Activated T-helper 17 cell treated with anti-CD3 and anti-CD28 coated beads, Interleukin-2, amount 50 U/mL, for 72 hours (primary cell): ENCODE results near the gene GATD1. TPM values are rescaled to one million over a fixed set of nuclear protein-coding genes. Genes with fewer than 3 reads are reported as not detected.
"Not testable (repeated sequence)": the region's sequence is repeated elsewhere in the genome, so short reads cannot be mapped to it uniquely, and the experiment has no call there.

Experiments used
- ATAC-seq: fragments of 150-1000 bp; cut with Tn5 transposase; replicated peaks from 2 replicates; pipeline ENCODE4 v1.10.0; 2021; ENCODE audit warnings: mild to moderate bottlenecking, moderate library complexity
- H3K27ac Mint-ChIP-seq: one replicate; pipeline ENCODE4 v1.8.0; 2022; ENCODE audit warnings: mixed read lengths
- H3K27me3 Mint-ChIP-seq: one replicate; pipeline ENCODE4 v1.8.0; 2022; ENCODE audit warnings: mixed read lengths
- H3K36me3 Mint-ChIP-seq: one replicate; pipeline ENCODE4 v1.8.0; 2022; ENCODE audit warnings: low read depth, mild to moderate bottlenecking, mixed read lengths
- H3K4me1 Mint-ChIP-seq: one replicate; pipeline ENCODE4 v1.8.0; 2022; ENCODE audit warnings: mixed read lengths
- H3K4me3 Mint-ChIP-seq: one replicate; pipeline ENCODE4 v1.8.0; 2022; ENCODE audit warnings: mild to moderate bottlenecking, mixed read lengths
- H3K9me3 Mint-ChIP-seq: one replicate; pipeline ENCODE4 v1.8.0; 2022; ENCODE audit warnings: mixed read lengths
- total RNA-seq, 2 donors: library from RNA; stranded (reverse); gene quantifications; one replicate each; pipeline ENCODE4 v1.2.3, GENCODE V29; 2022

The GATD1 gene
- total RNA-seq, 2 donors from 2014 or later, result 42.3 to 60.9 TPM

DNA sequence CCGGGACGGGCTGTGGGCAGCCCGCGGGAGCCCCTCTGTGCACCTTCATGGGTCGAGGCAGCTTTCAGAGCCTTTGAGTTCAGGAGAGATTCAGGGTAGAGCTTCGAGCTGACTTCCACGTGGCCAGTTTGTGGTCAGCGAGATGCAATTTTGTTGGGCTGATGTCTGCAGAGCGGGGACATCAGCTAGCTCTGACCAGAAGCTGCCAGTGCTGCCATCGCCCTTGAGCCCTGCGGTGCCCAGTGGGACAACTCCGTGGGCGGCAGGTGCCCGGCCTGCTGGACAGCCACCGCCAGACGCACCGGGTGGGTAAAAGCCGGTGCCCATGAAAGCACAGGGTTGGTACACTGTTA lies 29.3 kb downstream of the GATD1 start:
- Mint-ChIP-seq H3K4me3 (peak overlapping the region; percentile 85), H3K36me3 (no peaks in the 10 kb centered on the region), H3K27me3 (no peaks in the 10 kb centered on the region), H3K9me3 (no peaks in the 10 kb centered on the region), H3K27ac (peak overlapping the region; percentile 78), H3K4me1 (no peaks in the 10 kb centered on the region)
- ATAC-seq, result no peak

DNA sequence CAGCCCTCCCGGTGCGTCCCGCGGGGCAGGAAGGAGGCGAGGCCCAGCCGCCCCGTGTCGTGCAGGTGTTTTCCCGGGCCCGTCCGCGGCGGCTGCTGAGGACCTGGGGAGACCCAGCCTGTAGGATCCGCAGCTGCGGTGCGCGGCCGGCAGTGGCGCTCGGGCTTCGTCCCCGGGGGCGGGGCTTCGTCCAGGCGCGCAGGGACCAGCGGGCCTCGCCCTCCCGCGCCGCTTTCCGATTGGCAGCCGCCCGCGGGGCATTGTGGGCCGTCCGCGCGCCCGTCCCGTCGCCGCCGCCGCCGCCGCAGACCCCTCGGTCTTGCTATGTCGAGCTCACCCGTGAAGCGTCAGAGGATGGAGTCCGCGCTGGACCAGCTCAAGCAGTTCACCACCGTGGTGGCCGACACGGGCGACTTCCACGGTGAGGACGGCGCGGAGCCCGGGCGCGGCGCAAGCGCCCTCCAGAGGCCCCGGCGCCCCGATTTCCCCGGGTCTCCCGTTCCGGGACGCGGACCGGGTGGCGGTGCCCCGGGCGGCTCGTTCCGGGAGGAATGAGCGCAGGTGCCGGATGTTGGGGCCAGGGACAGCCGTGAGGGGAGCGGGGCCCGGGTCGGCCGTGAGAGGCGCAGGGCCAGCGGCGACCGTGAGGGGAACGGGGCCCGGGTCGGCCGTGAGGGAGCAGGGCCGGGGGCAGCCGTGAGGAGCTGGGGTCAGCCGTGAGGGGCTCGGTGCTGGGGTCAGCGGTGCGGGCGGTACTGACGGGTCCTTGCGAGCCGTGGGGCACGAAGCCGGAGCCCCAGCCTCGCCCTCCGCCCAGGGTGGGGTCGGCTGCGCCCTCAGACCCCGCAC lies 29.9 kb downstream of the GATD1 start, which contains the start of gene TALDO1:
TALDO1 (plus strand) TSS at position 307 of the 849 bp plus-strand sequence; CDS start at position 325, 18 bp downstream.
- Mint-ChIP-seq H3K27me3 (no peaks in the 10 kb centered on the region), H3K4me3 (peak within 1 kb of the TSS; percentile 86), H3K27ac (peak within 1 kb of the TSS; percentile 78), H3K9me3 (no peaks in the 10 kb centered on the region), H3K36me3 (no peaks in the 10 kb centered on the region), H3K4me1 (no peaks in the 10 kb centered on the region)
- peak; percentile 96 for ATAC-seq

DNA sequence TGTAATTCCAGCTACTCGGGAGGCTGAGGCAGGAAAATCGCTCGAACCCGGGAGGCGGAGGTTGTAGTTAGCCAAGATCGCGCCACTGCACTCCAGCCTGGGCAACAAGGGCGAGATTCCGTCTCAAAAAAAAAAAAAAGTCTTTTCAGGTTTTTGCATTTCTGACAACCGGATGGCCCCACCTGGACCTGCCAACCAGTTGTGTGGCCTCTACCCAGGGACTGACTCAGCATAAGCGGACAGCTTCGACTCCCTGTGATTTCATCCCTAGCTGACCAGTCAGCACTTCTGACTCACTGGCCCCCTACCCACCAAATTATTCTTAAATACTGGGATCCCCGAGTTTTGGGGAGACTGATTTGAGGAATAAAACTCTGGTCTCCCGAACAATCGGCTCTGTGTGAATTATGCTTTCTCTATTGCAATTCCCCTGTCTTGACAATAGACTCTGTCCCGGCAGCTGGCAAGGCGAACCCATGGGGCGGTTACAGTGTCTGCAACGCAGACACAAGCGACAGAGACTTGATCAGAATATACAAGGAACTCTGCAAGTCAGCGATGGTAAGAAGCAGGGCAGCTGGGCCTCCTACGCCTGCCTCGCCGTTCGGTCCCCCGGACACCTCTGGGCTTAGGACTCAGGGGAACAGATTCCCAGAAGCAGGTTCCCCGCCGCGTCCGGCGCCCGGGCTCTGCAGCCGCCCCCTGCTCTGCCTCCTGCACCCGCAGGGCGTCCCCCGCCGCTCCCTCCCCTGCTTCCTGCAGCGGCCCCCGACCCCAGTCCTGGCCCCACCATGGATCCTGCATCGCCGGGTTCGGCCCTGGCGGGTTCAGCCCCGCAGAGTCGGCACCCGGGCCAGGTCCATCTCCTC lies 30.8 kb downstream of the GATD1 start:
- no peaks in the 10 kb centered on the region for H3K36me3 Mint-ChIP-seq
- H3K9me3 Mint-ChIP-seq, result no peaks in the 10 kb centered on the region
- H3K27me3 Mint-ChIP-seq, result no peaks in the 10 kb centered on the region
- H3K4me1 Mint-ChIP-seq, result no peaks in the 10 kb centered on the region
- ATAC-seq, result peak; percentile 47
- H3K27ac Mint-ChIP-seq, result peak overlapping the region; percentile 74
- H3K4me3 Mint-ChIP-seq, result peak overlapping the region; percentile 86

DNA sequence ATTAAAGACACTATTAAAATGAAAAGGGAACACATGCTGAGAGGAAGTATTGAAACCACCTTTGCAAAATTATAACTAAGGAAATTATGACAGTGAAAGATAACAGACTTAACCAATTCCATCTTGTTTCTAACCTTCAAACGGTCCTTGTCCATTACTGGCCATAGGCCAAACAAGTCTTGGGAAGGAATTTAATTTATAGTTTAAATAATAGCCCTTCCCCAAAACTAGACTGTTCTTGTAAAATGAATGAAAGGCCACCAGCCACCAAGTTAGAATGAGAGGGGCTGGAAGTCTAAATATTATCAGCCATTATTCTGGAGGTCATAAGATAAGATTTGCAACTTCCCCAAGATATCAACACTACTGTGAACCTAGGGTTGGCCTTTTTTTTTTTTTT lies 31.9 kb downstream of the GATD1 start:
- Mint-ChIP-seq H3K9me3 (no peaks in the 10 kb centered on the region), H3K36me3 (no peaks in the 10 kb centered on the region), H3K27ac (no peak overlapping the region), H3K4me3 (no peak overlapping the region), H3K4me1 (no peaks in the 10 kb centered on the region), H3K27me3 (no peaks in the 10 kb centered on the region)
- no peak for ATAC-seq

DNA sequence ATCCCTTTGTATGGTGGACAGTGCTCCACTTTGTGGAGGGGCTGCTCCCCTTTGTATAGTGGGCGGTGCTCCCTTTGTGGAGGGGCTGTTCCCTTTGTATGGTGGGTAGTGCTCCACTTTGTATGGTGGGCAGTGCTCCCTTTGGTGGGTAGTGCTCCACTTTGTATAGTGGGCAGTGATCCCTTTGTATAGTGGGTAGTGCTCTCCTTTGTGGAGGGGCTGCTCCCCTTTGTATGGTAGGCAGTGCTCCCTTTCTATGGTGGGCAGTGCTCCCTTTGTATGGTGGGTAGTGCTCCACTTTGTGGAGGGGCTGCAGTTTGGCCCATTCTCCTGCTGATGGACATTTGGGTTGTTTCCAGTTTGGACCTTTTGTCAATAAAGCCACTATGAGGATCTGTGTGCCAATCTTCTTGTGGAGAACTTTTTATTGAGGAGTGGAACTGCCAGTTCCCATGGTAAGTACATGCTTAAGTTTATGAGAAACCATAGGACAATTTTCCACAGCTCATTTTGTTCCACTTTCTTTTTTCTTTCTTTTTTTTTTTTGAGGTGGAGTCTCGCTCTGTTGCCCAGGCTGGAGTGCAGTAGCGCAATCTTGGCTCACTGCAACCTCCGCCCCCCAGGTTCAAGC lies 34.6 kb downstream of the GATD1 start:
- no peak overlapping the region for H3K27ac Mint-ChIP-seq
- peaks cover 3% of the 10 kb centered on the region for H3K4me1 Mint-ChIP-seq

DNA sequence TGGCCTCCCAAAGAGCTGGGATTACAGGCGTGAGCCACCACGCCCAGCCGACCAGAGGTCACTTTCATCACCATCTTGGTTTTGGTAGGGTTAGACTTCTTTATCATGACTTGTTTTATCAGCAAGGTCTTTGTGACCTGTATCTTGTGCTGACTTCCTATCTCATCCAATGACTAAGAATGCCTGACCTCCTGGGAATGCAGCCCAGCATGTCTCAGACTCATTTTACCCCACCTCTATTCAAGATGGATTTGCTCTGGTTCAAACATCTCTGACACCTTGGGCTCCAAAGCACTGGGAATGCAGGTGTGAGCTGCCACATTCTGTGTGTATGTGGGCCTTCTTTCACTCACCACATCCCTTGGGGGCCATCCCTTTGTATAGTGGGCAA lies 35.1 kb downstream of the GATD1 start:
- ATAC-seq, result no peak
- H3K4me3 Mint-ChIP-seq, result no peak overlapping the region
- no peaks in the 10 kb centered on the region for H3K9me3 Mint-ChIP-seq
- peaks cover 7% of the 10 kb centered on the region for H3K4me1 Mint-ChIP-seq
- no peaks in the 10 kb centered on the region for H3K36me3 Mint-ChIP-seq
- H3K27ac Mint-ChIP-seq, result no peak overlapping the region
- no peaks in the 10 kb centered on the region for H3K27me3 Mint-ChIP-seq

More for the DNA sequence above, 34.6 kb downstream of the GATD1 start:
- Mint-ChIP-seq H3K9me3 (no peaks in the 10 kb centered on the region), H3K27me3 (no peaks in the 10 kb centered on the region), H3K36me3 (no peaks in the 10 kb centered on the region), H3K4me3 (no peak overlapping the region)
- no peak for ATAC-seq

DNA sequence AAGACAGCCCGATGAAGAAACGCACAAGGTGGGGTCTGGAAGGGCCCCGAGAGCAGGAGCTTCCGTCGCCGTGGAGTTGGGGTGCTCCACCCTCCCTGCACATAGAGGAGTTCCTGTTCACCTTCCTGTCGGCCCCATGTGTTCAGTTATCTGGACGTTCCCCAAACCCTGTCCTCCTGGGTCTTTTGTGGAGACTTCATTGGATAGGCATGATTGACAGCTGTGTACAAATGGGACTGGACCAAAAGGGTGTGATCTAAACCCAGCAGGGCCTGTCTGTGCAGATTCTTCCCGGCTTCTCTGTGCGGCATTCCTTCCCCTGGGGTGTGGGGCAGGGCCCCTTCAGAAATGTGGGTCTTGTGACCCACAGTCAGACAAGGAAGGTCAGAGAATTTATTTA lies 39.4 kb downstream of the GATD1 start:
- peak overlapping the region; percentile 54 for H3K27ac Mint-ChIP-seq
- peak overlapping the region; percentile 67 for H3K4me3 Mint-ChIP-seq
- not testable (repeated sequence) for H3K4me1 Mint-ChIP-seq, H3K27me3 Mint-ChIP-seq, H3K9me3 Mint-ChIP-seq, H3K36me3 Mint-ChIP-seq
- ATAC-seq, result peak; percentile 35

DNA sequence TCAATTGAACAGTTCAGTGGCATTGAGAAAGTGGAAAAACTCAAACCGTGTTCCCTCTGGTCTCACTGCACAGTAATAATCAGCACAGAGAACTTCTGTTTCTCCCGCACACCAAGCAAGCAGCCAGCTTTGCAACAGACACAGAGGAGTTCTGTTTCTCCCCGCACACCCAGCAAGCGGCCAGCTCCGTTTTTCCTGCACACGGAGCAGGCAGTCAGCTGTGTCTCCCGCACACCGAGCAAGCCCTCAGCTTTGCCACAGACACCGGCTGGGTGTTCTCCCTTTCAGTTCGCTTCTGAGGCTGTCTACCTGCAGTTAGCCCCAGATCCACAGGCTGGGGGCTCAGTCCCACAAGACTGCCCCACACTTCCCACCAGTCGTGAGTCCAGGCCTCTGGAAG lies 39.9 kb downstream of the GATD1 start:
- peak overlapping the region; percentile 67 for H3K4me3 Mint-ChIP-seq
- H3K9me3 Mint-ChIP-seq, result no peaks in the 10 kb centered on the region
- H3K27me3 Mint-ChIP-seq, result no peaks in the 10 kb centered on the region
- ATAC-seq, result peak; percentile 14
- peaks cover 7% of the 10 kb centered on the region for H3K4me1 Mint-ChIP-seq
- no peaks in the 10 kb centered on the region for H3K36me3 Mint-ChIP-seq
- H3K27ac Mint-ChIP-seq, result peak overlapping the region; percentile 54

DNA sequence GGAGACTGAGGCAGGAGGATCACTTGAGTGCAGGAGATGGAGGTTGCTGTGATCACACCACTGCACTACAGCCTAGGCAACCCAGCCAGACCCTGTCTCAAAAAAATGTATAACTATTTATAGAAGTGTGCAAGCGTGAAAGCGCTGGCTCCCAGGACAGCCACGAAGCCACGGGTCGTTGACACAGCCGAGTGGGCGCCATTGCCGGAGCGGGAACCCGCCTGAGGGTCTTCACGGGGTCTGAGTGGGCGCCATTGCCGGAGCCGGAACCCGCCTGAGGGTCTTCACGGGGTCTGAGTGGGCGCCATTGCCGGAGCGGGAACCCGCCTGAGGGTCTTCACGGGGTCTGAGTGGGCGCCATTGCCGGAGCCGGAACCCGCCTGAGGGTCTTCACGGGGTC lies 42.7 kb downstream of the GATD1 start:
- not testable (repeated sequence) for H3K27me3 Mint-ChIP-seq, H3K36me3 Mint-ChIP-seq, H3K4me1 Mint-ChIP-seq, ATAC-seq, H3K4me3 Mint-ChIP-seq, H3K9me3 Mint-ChIP-seq, H3K27ac Mint-ChIP-seq

DNA sequence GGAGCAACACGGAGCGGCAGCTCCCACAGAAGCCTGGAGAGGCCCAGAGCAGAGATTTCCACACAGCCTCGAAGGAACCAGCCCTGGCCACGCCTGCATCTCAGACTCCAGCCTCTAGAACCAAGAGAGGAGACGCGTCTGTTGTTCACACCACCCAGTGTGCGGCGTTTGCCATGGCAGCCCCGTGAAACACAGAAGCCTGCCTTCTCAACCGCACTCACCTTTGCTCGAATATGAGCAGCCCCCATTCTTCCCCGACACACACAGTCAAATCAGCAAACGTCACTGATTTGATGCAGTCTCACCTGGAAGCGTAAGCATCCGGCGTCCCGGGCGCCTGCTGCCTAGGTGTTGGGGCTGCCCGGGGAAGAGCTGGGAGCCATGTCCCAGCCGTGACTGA lies 44.2 kb downstream of the GATD1 start:
- H3K27me3 Mint-ChIP-seq, result no peaks in the 10 kb centered on the region
- no peaks in the 10 kb centered on the region for H3K36me3 Mint-ChIP-seq
- no peak overlapping the region for H3K27ac Mint-ChIP-seq
- no peak for ATAC-seq
- H3K4me3 Mint-ChIP-seq, result no peak overlapping the region
- peaks cover 7% of the 10 kb centered on the region for H3K4me1 Mint-ChIP-seq
- no peaks in the 10 kb centered on the region for H3K9me3 Mint-ChIP-seq

DNA sequence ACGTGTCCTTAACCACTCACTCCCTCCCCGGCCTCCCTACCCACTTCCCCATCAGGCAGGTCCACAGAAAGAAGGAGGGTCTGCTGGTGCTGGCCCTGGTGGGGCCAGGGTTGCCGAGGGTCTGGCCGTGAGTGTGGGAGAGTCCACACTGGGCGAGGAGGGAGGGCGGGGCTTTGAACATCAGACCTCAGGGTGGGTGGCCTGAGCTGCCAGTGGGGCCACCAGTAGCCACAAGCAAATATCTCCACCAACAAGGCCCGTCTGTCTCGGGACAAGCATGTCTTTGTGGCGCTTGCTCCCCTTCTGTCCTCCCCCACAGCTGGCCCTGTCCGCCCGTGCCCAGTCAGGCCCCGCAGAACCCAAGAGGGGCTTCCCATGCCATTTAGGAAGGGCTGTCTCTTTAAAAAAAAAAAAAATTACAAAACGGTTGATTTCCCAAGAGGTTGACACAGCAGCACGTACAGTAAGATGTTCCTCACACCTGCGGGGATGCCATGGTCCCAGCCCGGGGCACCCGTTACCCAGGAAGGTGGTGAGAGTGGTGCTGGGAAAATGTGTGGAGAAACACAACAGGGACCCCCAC lies 47.7 kb downstream of the GATD1 start:
- Mint-ChIP-seq H3K9me3 (no peaks in the 10 kb centered on the region), H3K27me3 (no peaks in the 10 kb centered on the region), H3K4me1 (no peaks in the 10 kb centered on the region), H3K36me3 (no peaks in the 10 kb centered on the region), H3K4me3 (no peak overlapping the region), H3K27ac (no peak overlapping the region)
- ATAC-seq, result no peak

DNA sequence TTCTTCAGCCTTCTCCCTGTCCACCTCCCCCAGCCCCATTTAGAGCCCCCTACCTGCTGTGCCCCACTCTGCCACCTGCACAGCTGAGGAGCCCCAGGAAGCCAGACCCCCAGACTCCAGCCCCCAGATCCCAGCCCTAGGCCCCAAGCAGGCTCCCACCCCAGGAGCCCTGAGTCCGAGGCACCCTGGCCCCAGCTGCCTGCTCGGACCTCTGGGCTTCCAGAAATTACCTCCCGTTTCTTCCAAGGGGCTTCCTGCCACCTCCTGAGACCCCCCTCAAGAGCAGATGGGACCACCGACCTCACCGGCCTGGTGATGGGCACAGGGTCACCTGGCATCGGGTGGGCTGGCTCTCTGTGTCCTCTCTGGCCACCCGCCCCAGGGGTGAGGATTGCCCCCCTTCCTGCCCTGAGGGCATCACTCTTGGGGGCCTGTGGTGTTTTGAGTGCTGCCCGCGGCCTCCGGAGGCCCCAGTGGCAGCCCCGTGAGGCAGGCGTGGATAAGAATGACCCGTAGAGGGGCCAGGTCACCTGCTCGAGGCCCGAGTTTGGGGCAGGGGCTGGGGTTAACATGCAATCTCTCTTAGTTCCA lies 48.3 kb downstream of the GATD1 start:
- H3K27ac Mint-ChIP-seq, result no peak overlapping the region
- no peaks in the 10 kb centered on the region for H3K36me3 Mint-ChIP-seq
- ATAC-seq, result no peak
- H3K27me3 Mint-ChIP-seq, result no peaks in the 10 kb centered on the region
- no peaks in the 10 kb centered on the region for H3K9me3 Mint-ChIP-seq
- H3K4me3 Mint-ChIP-seq, result no peak overlapping the region
- no peaks in the 10 kb centered on the region for H3K4me1 Mint-ChIP-seq

DNA sequence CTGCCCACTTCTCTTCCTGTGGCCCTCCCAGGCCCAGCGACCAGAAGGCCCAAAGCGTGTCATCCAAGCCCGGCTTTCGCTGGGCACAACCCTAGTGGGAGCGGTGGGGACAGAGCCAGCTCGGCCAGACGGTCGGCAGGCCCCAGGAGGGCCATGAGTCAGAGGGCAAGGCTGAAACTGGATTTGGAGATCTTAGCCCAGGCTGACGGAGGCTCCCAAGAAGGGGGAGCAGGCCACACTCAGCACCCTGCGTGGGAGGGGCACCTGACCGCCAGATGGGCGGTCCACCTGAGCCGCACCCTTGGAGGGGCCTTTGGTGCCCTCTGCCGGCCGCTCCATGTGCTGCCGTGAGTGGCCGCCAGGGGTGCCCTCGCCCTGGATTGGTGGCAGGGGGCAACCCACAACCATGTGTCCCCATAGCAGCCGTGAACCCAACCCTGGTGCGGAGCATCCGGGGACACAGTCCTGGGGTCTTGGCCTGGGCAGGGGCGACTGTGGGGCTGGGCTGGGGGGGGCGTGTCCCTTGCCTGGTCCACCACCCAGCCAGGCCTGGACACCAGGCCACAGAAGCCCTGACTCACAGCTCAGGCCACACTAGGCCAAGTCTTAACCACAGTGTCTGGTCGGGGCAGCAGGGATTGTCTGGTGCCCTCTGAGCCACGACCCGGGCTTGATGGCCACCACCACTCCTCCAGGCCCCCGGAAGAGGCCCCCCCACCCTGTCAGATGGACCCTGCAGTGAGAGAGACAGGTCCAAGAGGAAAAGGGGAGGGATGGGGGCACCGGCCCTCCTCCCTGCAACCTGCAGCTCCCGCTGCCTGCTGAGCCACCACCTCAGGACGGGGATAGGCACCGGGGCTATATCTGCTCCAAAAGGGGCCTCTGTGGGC lies 49.2 kb downstream of the GATD1 start:
- Mint-ChIP-seq H3K4me3 (peak overlapping the region; percentile 66), H3K4me1 (peaks cover 3% of the 10 kb centered on the region), H3K36me3 (no peaks in the 10 kb centered on the region), H3K27me3 (peaks cover 4% of the 10 kb centered on the region), H3K27ac (no peak overlapping the region), H3K9me3 (no peaks in the 10 kb centered on the region)
- peak; percentile 73 for ATAC-seq
